ENCODE results near the gene EMILIN1.
"Not testable (repeated sequence)": the region's sequence is repeated elsewhere in the genome, so short reads cannot be mapped to it uniquely, and the experiment has no call there.

EMILIN1 gene

GRCh38 chr2:27092696-27093429, 14.4 kb downstream of the EMILIN1 start:
- in situ Hi-C loops (cut with MboI; ENCODE audit: low sequenced_read_pairs) = no loop called here

GRCh38 chr2:27093430-27094352, 15.3 kb downstream of the EMILIN1 start:
- in situ Hi-C loops (cut with MboI; ENCODE audit: low sequenced_read_pairs) = no loop called here

- in situ Hi-C loops (cut with MboI; ENCODE audit: low sequenced_read_pairs) = no loop called here
Measured at GRCh38 chr2:27094353-27094984, 16.1 kb downstream of the EMILIN1 start.

GRCh38 chr2:27095427-27095744, 17.0 kb downstream of the EMILIN1 start:
- in situ Hi-C loops (cut with MboI; ENCODE audit: low sequenced_read_pairs) = no loop called here

GRCh38 chr2:27095745-27096651, 17.6 kb downstream of the EMILIN1 start:
- in situ Hi-C loops (cut with MboI; ENCODE audit: low sequenced_read_pairs) = no loop called here

- in situ Hi-C loops (cut with MboI; ENCODE audit: low sequenced_read_pairs) = no loop called here
Measured at GRCh38 chr2:27096748-27097297, 18.4 kb downstream of the EMILIN1 start.

GRCh38 chr2:27097341-27097740, 18.9 kb downstream of the EMILIN1 start:
- in situ Hi-C loops (cut with MboI; ENCODE audit: low sequenced_read_pairs) = no loop called here

GRCh38 chr2:27099334-27099955, 21.0 kb downstream of the EMILIN1 start:
- in situ Hi-C loops (cut with MboI; ENCODE audit: low sequenced_read_pairs) = no loop called here

GRCh38 chr2:27100036-27100435, 21.6 kb downstream of the EMILIN1 start:
- in situ Hi-C loops (cut with MboI; ENCODE audit: low sequenced_read_pairs) = no loop called here

GRCh38 chr2:27102329-27102728, 23.9 kb downstream of the EMILIN1 start:
- in situ Hi-C loops (cut with MboI; ENCODE audit: low sequenced_read_pairs) = no loop called here

GRCh38 chr2:27105981-27106380, 27.6 kb downstream of the EMILIN1 start:
- in situ Hi-C loops (cut with MboI; ENCODE audit: low sequenced_read_pairs) = no loop called here

- in situ Hi-C loops (cut with MboI; ENCODE audit: low sequenced_read_pairs) = no loop called here
Measured at GRCh38 chr2:27108221-27108620, 29.8 kb downstream of the EMILIN1 start.

GRCh38 chr2:27109083-27109482, 30.7 kb downstream of the EMILIN1 start:
- in situ Hi-C loops (cut with MboI; ENCODE audit: low sequenced_read_pairs) = no loop called here

- in situ Hi-C loops (cut with MboI; ENCODE audit: low sequenced_read_pairs) = not testable (repeated sequence)
Measured at GRCh38 chr2:27110603-27111352, 32.4 kb downstream of the EMILIN1 start.

- in situ Hi-C loops (cut with MboI; ENCODE audit: low sequenced_read_pairs) = not testable (repeated sequence)
Measured at GRCh38 chr2:27111392-27112078, 33.1 kb downstream of the EMILIN1 start.

- in situ Hi-C loops (cut with MboI; ENCODE audit: low sequenced_read_pairs) = no loop called here
Measured at GRCh38 chr2:27115519-27115918, 37.1 kb downstream of the EMILIN1 start.

- in situ Hi-C loops (cut with MboI; ENCODE audit: low sequenced_read_pairs) = no loop called here
Measured at GRCh38 chr2:27117995-27118524, 39.6 kb downstream of the EMILIN1 start.

Data from hTERT RPE-1 (cell line).